MG63 (cell line): ENCODE measurements around the gene ATP6V0E2. TPM values are rescaled to one million over a fixed set of nuclear protein-coding genes. Genes with fewer than 3 reads are reported as not detected.
"Not testable (repeated sequence)": the region's sequence is repeated elsewhere in the genome, so short reads cannot be mapped to it uniquely, and the experiment has no call there.

ENCODE experiments used
- DNase-seq: peaks from one replicate; pipeline ENCODE4 v3.0.0-alpha.2; 2020
- H3K27me3 ChIP-seq: fragments of 250-450 bp; sonication (Bioruptor Pico); 2 replicates; pipeline ENCODE4 v1.5.1; 2020; ENCODE audit warnings: mild to moderate bottlenecking, moderate library complexity
- H3K36me3 ChIP-seq: fragments of 250-450 bp; sonication (Bioruptor Pico); 2 replicates; pipeline ENCODE4 v1.5.1; 2020; ENCODE audit warnings: mild to moderate bottlenecking, moderate library complexity
- H3K4me3 ChIP-seq: fragments of 250-450 bp; sonication (Bioruptor Pico); 2 replicates; pipeline ENCODE4 v1.5.1; 2020; ENCODE audit warnings: mild to moderate bottlenecking, moderate library complexity
- H3K9me3 ChIP-seq: fragments of 250-450 bp; sonication (Bioruptor Pico); 2 replicates; pipeline ENCODE4 v1.5.1; 2020; ENCODE audit warnings: mild to moderate bottlenecking, moderate library complexity
- total RNA-seq: library from RNA; depleted of rRNA; stranded (reverse); fragments of >200 nt; shearing (Covaris generic); gene quantifications from 2 replicates; pipeline ENCODE4 v1.2.3, GENCODE V29; 2014; ENCODE audit warnings: low replicate concordance

Gene ATP6V0E2
- total RNA-seq, 1 experiment from 2014 or later: 21.9 TPM

- H3K36me3 ChIP-seq: no peaks in the 10 kb centered on the region
- no peak overlapping the region for H3K4me3 ChIP-seq
- no peaks in the 10 kb centered on the region for H3K9me3 ChIP-seq
- no peaks in the 10 kb centered on the region for H3K27me3 ChIP-seq
- DNase-seq: no peak
Observed at GRCh38 chr7:149882248-149883047, 8.7 kb downstream of the ATP6V0E2 start.

GRCh38 chr7:149883048-149883438 is 9.3 kb downstream of the ATP6V0E2 start:
- Histone ChIP-seq H3K9me3 (no peaks in the 10 kb centered on the region), H3K36me3 (no peaks in the 10 kb centered on the region)
- no peak for DNase-seq

GRCh38 chr7:149883452-149883861 is 9.7 kb downstream of the ATP6V0E2 start:
- no peak overlapping the region for H3K4me3 ChIP-seq
- no peaks in the 10 kb centered on the region for H3K9me3 ChIP-seq
- H3K36me3 ChIP-seq: no peaks in the 10 kb centered on the region
- H3K27me3 ChIP-seq: no peaks in the 10 kb centered on the region
- peak; percentile 25 for DNase-seq

More at GRCh38 chr7:149883048-149883438, 9.3 kb downstream of the ATP6V0E2 start:
- Histone ChIP-seq H3K27me3 (no peaks in the 10 kb centered on the region), H3K4me3 (no peak overlapping the region)

GRCh38 chr7:149884016-149884415 is 10.2 kb downstream of the ATP6V0E2 start:
- no peak for DNase-seq
- Histone ChIP-seq H3K27me3 (no peaks in the 10 kb centered on the region), H3K9me3 (no peaks in the 10 kb centered on the region), H3K36me3 (no peaks in the 10 kb centered on the region), H3K4me3 (no peak overlapping the region)

- no peaks in the 10 kb centered on the region for H3K36me3 ChIP-seq
- no peak for DNase-seq
- H3K27me3 ChIP-seq: no peaks in the 10 kb centered on the region
- H3K9me3 ChIP-seq: no peaks in the 10 kb centered on the region
- H3K4me3 ChIP-seq: no peak overlapping the region
Observed at GRCh38 chr7:149884541-149884940, 10.8 kb downstream of the ATP6V0E2 start.

- H3K4me3 ChIP-seq: no peak overlapping the region
- no peaks in the 10 kb centered on the region for H3K9me3 ChIP-seq
- DNase-seq: no peak
- H3K36me3 ChIP-seq: no peaks in the 10 kb centered on the region
- H3K27me3 ChIP-seq: no peaks in the 10 kb centered on the region
Observed at GRCh38 chr7:149885191-149886017, 11.6 kb downstream of the ATP6V0E2 start.

GRCh38 chr7:149886018-149886415 is 12.2 kb downstream of the ATP6V0E2 start:
- Histone ChIP-seq H3K36me3 (no peaks in the 10 kb centered on the region), H3K9me3 (no peaks in the 10 kb centered on the region), H3K27me3 (no peaks in the 10 kb centered on the region), H3K4me3 (no peak overlapping the region)
- DNase-seq: no peak

GRCh38 chr7:149887311-149887710 is 13.5 kb downstream of the ATP6V0E2 start:
- DNase-seq: no peak
- Histone ChIP-seq H3K9me3 (no peaks in the 10 kb centered on the region), H3K36me3 (no peaks in the 10 kb centered on the region), H3K4me3 (no peak overlapping the region), H3K27me3 (no peaks in the 10 kb centered on the region)

GRCh38 chr7:149890715-149891114 is 16.9 kb downstream of the ATP6V0E2 start:
- not testable (repeated sequence) for H3K9me3 ChIP-seq, H3K27me3 ChIP-seq

GRCh38 chr7:149894957-149895356 is 21.2 kb downstream of the ATP6V0E2 start:
- H3K4me3 ChIP-seq, DNase-seq, H3K36me3 ChIP-seq, H3K27me3 ChIP-seq, H3K9me3 ChIP-seq: not testable (repeated sequence)

More at GRCh38 chr7:149890715-149891114, 16.9 kb downstream of the ATP6V0E2 start:
- not testable (repeated sequence) for DNase-seq, H3K36me3 ChIP-seq, H3K4me3 ChIP-seq

- not testable (repeated sequence) for H3K4me3 ChIP-seq, H3K36me3 ChIP-seq, H3K27me3 ChIP-seq, H3K9me3 ChIP-seq, DNase-seq
Observed at GRCh38 chr7:149907776-149908376, 34.1 kb downstream of the ATP6V0E2 start.

- DNase-seq, H3K27me3 ChIP-seq, H3K36me3 ChIP-seq, H3K4me3 ChIP-seq, H3K9me3 ChIP-seq: not testable (repeated sequence)
Observed at GRCh38 chr7:149910219-149910618, 36.5 kb downstream of the ATP6V0E2 start.

GRCh38 chr7:149912126-149912525 is 38.4 kb downstream of the ATP6V0E2 start:
- H3K36me3 ChIP-seq, H3K9me3 ChIP-seq, DNase-seq, H3K4me3 ChIP-seq, H3K27me3 ChIP-seq: not testable (repeated sequence)

GRCh38 chr7:149926414-149926813 is 52.6 kb downstream of the ATP6V0E2 start:
- not testable (repeated sequence) for H3K36me3 ChIP-seq, H3K4me3 ChIP-seq, H3K9me3 ChIP-seq, H3K27me3 ChIP-seq, DNase-seq
